Amniotic stem cell (primary cell): ENCODE data around the gene CDCP2.
A peak's percentile ranks its signal among the peaks of the same experiment; 100 is the strongest.

ENCODE experiments used
- DNase-seq: peaks from one replicate; lab custom pipeline; 2025; lab: John Stamatoyannopoulos, UW

Gene CDCP2

GRCh38 chr1:54136963-54137533, 15.8 kb downstream of the CDCP2 start:
- DNase-seq = no peak

GRCh38 chr1:54136269-54136896, 16.4 kb downstream of the CDCP2 start:
- no peak for DNase-seq

GRCh38 chr1:54135436-54136120, 17.2 kb downstream of the CDCP2 start:
- DNase-seq = no peak

- DNase-seq = no peak
Observed at GRCh38 chr1:54134295-54134694, 18.5 kb downstream of the CDCP2 start.

- DNase-seq = no peak
Observed at GRCh38 chr1:54132495-54132894, 20.3 kb downstream of the CDCP2 start.

GRCh38 chr1:54131419-54131818, 21.4 kb downstream of the CDCP2 start:
- DNase-seq = no peak

GRCh38 chr1:54129858-54130257, 22.9 kb downstream of the CDCP2 start:
- no peak for DNase-seq

- DNase-seq = no peak
Observed at GRCh38 chr1:54127594-54128300, 25.1 kb downstream of the CDCP2 start.

GRCh38 chr1:54126271-54126815, 26.5 kb downstream of the CDCP2 start:
- no peak for DNase-seq

GRCh38 chr1:54125386-54126070, 27.3 kb downstream of the CDCP2 start:
- DNase-seq = no peak

GRCh38 chr1:54124906-54125305, 27.9 kb downstream of the CDCP2 start:
- DNase-seq = no peak

GRCh38 chr1:54124472-54124871, 28.3 kb downstream of the CDCP2 start:
- no peak for DNase-seq

GRCh38 chr1:54122992-54123391, 29.8 kb downstream of the CDCP2 start:
- no peak for DNase-seq

GRCh38 chr1:54122135-54122751, 30.6 kb downstream of the CDCP2 start:
- no peak for DNase-seq

GRCh38 chr1:54121482-54122134, 31.2 kb downstream of the CDCP2 start:
- DNase-seq = peak; percentile 14

- DNase-seq = no peak
Observed at GRCh38 chr1:54120698-54121481, 31.9 kb downstream of the CDCP2 start.

- no peak for DNase-seq
Observed at GRCh38 chr1:54120018-54120697, 32.6 kb downstream of the CDCP2 start.

- DNase-seq = peak; percentile 28
Observed at GRCh38 chr1:54118704-54119103, 34.1 kb downstream of the CDCP2 start.

GRCh38 chr1:54117815-54118563, 34.8 kb downstream of the CDCP2 start:
- DNase-seq = no peak
